ENCODE results near the gene RAD54L2.
A peak's percentile ranks its signal among the peaks of the same experiment; 100 is the strongest.
"Not testable (repeated sequence)": the region's sequence is repeated elsewhere in the genome, so short reads cannot be mapped to it uniquely, and the experiment has no call there.

RAD54L2 gene, protein sequence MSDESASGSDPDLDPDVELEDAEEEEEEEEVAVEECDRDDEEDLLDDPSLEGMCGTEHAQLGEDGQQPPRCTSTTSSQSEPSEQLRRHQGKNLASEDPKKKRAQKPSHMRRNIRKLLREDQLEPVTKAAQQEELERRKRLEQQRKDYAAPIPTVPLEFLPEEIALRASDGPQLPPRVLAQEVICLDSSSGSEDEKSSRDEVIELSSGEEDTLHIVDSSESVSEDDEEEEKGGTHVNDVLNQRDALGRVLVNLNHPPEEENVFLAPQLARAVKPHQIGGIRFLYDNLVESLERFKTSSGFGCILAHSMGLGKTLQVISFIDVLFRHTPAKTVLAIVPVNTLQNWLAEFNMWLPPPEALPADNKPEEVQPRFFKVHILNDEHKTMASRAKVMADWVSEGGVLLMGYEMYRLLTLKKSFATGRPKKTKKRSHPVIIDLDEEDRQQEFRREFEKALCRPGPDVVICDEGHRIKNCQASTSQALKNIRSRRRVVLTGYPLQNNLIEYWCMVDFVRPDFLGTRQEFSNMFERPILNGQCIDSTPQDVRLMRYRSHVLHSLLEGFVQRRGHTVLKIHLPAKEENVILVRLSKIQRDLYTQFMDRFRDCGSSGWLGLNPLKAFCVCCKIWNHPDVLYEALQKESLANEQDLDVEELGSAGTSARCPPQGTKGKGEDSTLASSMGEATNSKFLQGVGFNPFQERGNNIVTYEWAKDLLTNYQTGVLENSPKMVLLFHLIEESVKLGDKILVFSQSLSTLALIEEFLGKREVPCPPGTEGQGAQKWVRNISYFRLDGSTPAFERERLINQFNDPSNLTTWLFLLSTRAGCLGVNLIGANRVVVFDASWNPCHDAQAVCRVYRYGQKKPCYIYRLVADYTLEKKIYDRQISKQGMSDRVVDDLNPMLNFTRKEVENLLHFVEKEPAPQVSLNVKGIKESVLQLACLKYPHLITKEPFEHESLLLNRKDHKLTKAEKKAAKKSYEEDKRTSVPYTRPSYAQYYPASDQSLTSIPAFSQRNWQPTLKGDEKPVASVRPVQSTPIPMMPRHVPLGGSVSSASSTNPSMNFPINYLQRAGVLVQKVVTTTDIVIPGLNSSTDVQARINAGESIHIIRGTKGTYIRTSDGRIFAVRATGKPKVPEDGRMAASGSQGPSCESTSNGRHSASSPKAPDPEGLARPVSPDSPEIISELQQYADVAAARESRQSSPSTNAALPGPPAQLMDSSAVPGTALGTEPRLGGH (N-terminal part only)

DNA sequence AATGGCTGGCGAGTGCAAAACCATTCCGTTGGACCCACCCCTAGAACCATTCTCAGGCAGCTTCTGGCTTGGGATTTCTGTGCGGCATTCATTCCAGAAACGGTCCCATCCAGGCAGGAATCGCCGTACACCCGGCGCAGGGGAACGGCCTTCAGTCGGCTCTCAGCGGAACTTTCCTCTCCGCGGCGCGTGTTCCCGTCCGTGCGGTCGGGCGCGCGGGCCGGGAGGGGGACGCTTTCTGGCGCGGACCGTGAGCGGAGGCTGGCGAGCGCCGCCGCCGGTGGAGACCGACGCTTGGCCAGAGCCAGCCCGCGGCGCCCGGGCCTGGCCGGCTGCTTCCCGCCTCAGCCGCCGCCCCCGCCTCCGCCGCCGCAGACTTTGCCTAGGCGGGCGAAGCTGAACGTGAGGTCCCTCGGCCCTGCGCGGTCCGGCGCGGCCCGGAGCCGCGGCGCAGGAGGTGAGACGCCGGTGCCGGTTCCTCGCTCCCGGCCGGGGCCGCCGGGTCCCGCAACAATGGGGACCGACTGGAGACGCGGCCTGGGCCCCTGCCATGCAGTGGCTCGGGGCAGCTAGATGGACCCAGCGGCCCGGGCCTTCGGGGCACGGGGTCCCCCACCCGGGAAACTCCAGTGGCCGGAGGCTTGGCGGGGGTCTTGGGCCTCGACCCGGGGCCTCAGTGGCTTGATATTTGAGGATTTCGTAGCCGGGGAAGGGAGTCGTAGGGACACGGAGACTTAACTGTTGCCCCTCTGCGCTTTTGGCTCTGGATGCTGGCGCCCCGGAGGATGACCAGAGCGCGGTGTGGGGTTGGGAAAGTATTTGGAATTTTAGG lies at the start of gene RAD54L2:
TSS of gene RAD54L2 (plus strand) at position 261 of the 832 bp plus-strand sequence. CDS start 51,702 bp downstream, outside the sequence.
- DNase-seq, result peak; percentile 68 to 92

DNA sequence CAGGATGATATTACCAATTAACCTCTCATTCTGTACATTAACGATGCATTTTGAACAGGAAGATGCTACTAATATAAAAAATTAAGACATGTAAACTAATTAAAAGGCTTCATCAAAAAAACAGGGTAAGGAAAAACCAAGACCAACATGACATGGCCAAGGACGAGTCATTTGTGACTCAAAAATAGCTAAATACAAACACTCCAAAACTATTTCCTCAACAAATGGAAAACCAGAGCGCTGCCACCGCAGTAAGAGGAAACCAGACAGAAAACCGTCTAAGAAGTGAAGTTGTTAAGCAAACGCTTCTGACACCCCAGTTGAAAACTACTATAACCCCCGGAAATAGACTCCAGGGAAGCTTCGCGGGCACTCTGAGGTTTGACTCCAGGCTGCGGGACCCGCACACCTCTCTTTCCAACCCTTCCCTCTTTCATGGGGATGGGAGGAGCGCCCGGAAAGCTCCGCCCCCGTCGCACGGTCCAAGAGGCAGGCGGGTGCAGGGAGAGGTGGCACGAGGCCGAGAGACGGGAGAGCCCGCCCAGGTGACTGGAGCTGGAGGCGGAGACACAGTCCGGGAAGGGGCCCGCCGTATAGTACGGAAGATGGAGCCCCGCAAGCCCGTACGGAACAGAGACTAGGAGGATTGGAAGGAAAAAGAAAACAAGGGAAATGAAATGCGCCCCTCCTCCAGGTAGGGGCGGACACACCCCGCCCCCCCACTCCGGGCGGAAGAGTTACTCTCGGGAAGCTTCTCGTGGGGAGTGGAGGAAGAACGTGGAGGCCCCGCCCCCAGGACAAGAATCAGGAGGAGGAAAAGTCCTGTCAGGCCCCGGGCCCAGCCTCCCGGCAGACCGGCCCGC lies 39.4 kb upstream of the RAD54L2 start:
- DNase-seq, result peak; percentile 96

DNA sequence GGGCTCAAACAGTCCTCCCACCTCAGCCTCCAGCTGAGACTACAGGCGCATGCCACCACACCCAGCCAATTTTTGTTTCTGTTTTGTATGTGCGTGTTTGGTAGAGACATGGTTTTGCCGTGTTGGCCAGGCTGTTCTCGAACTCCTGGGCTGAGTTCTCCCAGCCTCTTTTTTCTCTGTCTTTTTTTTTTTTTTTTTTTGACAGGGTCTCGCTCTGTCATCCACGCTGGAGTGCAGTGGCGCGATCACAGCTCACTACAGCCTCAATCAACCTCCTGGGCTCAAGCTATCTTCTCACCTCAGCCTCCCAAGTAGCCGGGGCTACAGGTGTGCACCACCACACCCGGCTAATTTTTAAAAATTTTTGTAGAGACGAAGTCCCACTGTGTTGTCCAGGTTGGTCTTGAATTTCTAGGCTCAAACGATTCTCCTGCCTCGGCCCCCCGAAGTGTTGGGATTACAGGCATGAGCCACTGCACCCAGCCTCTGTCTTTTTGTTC lies 37.8 kb upstream of the RAD54L2 start:
- DNase-seq, result no peak

DNA sequence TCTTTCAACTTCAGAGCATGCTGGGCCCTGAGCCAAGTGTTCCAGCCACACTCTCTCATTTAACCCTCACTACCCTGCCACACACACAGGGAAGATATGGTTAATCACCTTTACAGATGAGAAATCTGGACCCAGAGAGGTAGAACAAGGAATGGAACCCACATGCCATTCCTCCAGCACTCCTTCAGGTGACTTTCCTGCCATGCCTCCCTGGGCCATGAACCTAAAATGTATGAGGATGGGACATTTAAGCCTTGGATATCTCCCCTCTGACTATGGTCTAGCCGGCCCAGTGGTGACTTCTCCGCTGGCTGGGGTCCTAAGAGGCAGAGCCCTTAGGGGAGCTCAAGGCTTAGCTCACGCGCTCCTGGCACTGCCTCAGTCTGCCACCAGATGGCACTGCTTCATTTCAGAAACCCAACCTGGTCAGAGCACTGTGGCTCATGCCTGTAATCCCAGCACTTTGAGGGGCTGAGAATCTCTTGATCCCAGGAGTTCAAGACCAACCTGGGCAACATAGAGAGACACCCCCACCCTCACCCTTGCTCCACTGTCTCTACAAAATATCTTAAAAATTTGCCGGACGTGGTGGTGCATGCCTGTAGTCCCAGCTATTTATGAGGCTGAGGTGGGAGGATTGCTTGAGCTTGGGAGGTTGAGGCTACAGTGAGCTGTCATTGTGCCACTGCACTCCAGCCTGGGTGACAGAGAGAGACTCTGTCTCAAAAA lies 36.5 kb upstream of the RAD54L2 start:
- DNase-seq, result peak; percentile 38 to 84

DNA sequence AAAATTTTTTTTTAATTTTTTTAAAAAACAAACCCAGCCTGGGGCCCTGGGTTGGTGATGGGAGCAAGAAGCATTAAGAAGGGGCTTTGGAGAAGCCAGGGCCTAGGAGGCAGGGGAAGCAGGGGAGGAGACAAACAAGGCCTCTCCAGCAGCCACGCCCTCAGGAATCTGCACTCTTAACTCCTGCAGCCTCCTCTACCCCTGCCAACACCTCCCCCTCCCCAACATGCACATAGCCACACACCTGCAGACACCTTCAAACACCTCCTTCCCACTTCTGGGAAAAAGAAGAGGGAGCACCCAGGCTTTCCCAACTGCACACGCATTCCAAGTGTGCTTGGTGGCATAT lies 36.0 kb upstream of the RAD54L2 start:
- DNase-seq, result no peak

DNA sequence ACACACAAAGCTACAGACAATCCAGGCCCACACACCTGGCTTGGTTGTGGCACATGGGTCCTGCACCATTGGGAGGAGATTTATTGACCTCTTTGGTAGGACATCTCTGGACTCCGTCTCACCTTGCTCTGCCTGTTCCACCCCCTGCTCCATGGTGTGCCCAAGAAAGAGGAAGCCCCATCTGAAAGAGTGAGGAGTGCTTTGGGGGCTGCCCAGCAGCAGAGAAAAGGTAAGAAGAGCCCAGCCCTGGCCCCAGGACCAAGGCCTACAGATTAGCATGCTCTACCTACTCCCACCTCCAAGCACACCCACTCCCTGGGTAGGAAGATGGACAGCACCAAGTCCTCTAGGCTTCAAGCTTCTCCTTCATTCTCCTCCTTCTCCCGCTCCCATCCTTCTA lies 35.5 kb upstream of the RAD54L2 start:
- DNase-seq, result no peak

DNA sequence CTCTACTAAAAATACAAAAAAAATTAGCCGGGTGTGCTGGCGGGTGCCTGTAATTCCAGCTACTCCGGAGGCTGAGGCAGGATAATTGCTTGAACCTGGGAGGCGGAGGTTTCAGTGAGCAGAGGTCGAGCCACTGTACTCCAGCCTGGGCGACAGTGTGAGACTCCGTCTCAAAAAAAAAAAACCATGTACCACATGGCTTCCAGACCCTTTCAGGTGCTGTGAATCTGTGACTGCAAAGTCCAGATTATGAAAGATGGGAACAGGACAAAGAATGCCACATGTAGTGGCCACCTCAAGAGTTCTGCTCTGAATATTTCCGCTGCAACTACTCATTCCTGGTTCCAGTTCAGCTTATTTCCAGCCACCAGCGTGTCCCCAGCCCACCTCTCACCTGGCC lies 30.3 kb upstream of the RAD54L2 start:
- no peak for DNase-seq

DNA sequence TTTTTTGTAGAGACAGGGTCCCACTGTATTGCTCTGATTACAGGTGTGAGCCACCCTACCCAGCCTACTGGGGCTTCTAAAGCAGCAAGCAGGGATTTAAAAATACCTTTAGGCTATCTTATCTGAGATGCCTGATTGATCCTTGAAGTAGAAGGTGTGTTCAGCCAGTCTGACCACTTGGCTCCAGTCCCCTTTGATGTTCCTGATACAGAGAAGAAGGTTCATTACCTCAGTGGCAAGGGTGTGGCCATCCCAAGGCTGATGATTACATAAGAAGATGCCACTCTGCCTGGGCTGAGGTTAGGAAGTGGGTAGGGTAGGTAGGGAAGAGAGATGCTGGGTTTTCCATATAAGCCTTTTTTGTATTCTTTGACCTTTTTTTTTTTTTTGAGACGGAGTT lies 27.5 kb upstream of the RAD54L2 start:
- no peak for DNase-seq

DNA sequence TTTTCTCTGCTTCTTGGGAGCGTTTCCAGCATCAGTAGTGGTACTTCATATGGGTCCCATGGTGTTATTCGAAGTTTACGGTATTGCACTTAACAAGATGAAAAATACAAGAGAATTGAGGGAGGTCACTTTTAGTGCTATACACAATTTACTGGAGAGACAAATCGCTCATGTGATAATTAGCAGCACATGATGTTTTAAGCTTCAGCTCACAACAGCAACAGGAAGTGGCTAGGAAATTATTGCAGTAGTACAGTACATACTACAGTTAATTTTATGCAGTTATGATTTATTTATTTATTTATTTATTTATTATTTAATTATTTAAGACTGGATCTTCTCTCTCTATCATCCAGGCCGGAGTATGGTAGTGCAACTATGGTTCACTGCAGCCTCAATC lies 24.3 kb upstream of the RAD54L2 start:
- no peak for DNase-seq

DNA sequence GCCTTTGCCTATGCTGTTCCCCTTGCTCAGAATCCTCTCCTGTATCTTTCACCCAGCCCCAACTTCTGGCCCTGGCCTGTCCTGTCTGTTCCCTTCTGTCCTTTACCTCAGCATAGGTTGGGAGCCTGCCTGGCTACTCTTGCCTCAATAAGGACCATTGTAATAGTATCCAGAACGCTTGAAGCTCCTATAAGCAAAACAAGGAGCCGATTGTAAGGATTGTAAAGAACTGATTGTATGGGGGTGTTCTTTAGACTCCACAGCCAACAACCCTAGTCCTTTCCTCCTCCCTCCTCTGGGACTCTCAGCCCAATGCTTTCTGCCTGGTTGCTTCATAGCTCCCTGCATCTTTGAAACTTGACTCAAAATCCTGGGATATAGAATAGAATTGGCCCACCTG lies 18.7 kb upstream of the RAD54L2 start:
- DNase-seq, result no peak

DNA sequence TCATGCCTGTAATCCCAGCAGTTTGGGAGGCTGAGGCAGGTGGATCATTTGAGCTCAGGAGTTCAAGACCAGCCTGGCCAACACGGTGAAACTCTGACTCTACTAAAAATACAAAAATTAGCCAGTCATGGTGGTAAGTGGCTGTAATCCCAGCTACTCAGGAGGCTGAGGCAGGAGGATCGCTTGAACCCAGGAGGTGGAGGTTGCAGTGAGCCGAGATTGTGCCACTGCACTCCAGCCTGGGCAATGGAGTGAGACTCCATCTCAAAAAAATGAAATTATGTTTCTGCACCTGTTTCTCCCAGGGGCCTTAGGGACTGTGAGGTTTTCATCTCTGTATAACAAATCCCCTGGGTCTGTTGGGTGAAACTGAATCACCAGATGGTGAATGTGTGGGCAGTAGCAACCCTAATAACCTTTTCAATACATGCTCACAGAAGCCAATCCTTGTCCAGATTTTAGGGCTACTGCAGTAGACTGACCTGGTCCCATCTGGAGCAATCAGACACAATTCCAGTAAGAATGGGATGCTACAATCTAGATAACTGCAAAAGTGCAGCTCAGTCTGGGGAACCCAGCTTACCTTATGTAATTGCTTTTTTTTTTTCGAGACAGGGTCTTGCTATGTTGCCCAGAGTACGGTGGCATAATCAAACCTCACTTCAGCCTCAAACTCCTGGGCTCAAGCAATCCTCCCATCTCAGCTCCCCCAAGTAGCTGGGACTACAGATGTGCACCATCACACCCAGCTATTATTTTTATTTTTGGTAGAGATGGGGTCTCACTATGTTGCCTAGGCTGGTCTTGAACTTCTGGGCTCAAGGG lies 17.4 kb upstream of the RAD54L2 start:
- DNase-seq, result not testable (repeated sequence)

DNA sequence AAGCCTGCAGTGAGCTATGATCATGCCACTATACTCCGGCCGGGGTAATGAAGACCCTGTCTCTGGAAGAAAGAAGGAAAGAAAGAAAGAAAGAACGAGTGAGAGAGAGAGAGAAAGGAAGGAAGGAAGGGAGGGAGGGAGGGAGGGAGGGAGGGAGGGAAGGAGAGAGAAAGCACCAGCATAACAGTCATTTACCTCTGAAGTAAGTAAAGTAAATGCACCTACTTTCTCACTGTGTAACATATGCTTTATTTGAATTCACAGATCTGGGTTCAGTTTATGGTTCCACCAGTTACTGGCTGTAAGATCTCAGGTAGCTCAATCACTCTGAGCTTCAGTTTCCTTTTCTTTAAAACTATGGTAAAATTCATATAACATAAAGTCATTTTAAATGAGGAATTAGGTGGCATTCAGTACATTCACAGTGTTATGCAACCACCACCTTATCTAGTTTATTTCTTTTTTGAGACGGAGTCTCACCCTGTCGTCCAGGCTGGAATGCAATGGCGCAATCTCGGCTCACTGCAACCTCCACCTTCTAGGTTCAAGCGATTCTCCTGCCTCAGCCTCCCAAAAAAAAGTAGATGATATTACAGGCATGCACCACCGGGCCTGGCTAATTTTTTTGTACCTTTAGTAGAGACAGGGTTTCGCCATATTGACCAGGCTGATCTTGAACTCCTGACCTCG lies 16.1 kb upstream of the RAD54L2 start:
- DNase-seq, result no peak

DNA sequence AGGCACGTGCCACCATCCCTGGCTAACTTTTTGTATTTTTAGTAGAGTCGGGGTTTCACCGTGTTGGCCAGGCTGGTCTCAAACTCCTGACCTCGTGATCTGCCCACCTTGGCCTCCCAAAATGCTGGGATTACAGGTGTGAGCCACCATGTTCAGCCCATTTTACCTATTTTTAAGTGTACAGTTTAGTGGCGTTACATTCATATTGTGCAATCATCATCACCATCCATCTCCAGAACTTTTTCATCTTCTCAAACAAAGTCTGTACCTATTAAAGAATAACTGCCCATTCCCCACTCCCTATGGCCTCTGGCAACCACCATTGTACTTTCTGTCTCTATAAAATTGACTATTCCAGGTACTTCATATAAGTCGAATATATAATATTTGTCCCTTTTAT lies 13.6 kb upstream of the RAD54L2 start:
- not testable (repeated sequence) for DNase-seq

DNA sequence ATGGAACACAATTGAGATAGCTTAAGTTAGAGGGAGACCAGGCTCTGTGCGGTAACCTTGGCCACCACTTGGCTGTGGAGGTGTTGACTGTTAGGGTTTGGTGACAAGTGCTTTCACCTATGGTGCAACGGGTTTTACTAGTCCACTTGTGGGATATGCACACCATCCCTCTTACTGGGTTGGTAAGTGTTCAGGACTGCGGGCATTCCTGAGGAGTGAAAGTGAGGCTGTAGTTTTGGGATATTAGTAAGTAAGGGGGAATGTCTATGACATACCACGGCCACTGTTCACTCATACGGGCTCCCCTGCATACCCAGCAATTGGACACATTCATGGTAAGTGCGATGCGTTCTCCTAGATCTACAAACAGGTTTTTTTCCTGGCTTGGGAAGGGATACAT lies 8.0 kb upstream of the RAD54L2 start:
- no peak for DNase-seq

DNA sequence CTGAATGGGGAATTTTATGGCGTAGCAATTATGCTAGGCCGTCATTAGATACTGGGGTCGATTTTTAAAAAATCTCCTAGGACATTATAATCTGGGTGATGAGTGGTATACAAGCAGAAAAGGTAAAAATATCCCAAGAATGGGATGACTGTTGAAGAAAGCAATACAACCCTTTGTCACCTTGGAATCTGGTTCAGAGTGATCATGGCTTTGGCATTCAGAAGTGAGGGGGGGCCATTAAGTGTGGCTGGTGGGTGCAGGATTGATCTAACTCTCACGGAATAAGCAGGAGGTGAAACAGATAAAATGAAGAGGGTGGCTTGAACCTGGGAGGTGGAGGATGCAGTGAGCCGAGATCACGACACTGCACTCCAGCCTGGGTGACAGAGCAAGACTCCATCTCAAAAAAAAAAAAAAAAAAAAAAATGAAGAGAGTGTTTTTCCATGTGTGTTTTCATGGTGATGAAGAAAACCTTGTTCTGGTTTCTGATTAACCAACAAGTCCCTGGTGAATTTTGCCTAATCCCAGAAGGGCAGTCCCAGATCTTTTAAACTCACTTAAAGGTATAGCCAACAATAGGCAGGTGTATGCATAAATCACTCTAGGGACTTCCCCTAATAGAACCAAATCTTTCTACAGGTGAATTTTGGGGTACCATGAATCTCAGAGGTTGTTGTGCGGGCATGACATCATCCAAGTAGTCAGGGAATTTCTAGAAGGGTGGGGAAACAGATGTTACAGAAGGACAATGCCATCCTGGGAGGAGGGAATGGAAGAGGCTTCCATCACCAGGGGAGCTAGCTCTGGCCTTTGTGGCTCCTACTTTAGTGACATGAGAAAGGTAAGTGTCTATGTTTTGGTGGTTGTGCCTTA lies 3.1 kb upstream of the RAD54L2 start:
- no peak for DNase-seq

DNA sequence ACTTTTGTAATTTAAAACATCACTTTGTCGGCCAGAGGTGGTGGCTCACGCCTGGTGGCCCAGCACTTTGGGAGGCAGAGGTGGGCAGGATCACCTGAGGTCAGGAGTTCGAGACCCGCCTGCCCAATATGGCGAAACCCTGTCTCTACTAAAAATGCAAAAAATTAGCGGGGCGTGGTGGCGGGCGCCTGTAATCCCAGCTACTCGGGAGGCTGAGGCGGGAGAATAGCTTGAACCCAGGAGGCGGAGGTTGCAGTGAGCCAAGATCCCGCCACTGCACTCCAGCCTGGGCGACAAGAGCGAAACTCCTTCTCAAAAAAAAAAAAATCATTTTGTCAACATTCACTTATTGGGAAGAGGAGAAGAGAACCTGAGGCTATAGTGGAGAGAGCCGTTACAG lies 888 bp upstream of the RAD54L2 start:
- not testable (repeated sequence) for DNase-seq

DNA sequence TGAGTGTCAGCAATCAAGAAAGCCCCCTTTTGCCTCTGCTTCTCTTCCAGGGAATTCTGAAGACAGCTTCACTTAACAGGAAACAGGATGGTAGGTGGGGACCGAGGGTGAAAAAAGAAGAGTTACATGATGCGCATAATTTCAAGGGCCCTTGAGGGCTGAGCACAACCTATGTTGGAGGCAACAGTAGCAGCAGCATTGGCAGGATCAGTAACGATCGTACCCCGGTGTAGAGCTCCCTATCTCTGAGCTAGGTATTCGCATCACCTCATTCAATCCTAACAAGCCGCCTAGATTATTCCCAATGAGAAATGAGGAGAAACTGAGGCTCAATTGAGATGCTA lies 432 bp upstream of the RAD54L2 start:
- DNase-seq, result peak in 1 of 2 experiments; percentile 36
